Nephron progenitor cell (in vitro differentiated cells): ENCODE measurements around the gene DGKQ.

ENCODE experiments used
- DNase-seq: peaks from one replicate; pipeline ENCODE4 v3.0.0; 2021
- H3K27ac Mint-ChIP-seq: 2 replicates; pipeline ENCODE4 v1.8.0; 2021; ENCODE audit warnings: mild to moderate bottlenecking, moderate library complexity, mixed read lengths
- H3K27me3 Mint-ChIP-seq: 2 replicates; pipeline ENCODE4 v1.8.0; 2021; ENCODE audit warnings: mild to moderate bottlenecking, low read depth, mixed read lengths; ENCODE audit not compliant: poor library complexity
- H3K36me3 Mint-ChIP-seq: 2 replicates; pipeline ENCODE4 v1.8.0; 2021; ENCODE audit warnings: low read depth, mixed read lengths
- H3K4me1 Mint-ChIP-seq: 2 replicates; pipeline ENCODE4 v1.8.0; 2021; ENCODE audit warnings: mixed read lengths
- H3K4me3 Mint-ChIP-seq: 2 replicates; pipeline ENCODE4 v1.8.0; 2021; ENCODE audit warnings: mild to moderate bottlenecking, moderate library complexity, mixed read lengths
- H3K9me3 Mint-ChIP-seq: 2 replicates; pipeline ENCODE4 v1.8.0; 2021; ENCODE audit warnings: mild to moderate bottlenecking, moderate library complexity, mixed read lengths
- TF ChIP-seq, protein P1 (sequence below): fragments of 200-600 bp; sonication (generic); IDR thresholded peaks from 2 replicates; pipeline ENCODE4 v1.5.0; 2021; ENCODE audit warnings: antibody characterized with exemption

The DGKQ gene

DNA sequence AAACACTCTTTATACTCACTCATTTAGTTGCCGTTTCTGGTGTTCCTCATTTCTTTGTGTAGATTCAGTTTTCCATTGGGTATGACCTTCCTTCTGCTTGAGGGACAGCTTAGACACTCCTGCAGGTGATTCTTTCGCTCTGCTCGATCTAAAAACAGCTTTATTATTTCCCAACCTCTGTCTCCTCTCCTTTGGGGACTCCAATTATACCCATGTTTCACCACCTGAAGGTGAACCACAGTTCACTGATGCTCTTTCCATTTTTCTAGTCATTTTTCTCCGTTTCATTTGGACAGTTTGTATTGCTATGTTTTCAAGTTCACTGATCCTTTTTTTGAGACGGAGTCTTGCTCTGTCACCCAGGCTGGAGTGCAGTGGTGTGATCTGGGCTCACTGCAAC, 33.5 kb upstream of the DGKQ start:
- Mint-ChIP-seq H3K36me3 (peaks cover 11% of the 10 kb centered on the region), H3K9me3 (peaks cover 30% of the 10 kb centered on the region), H3K27me3 (peaks cover 75% of the 10 kb centered on the region), H3K27ac (no peak overlapping the region), H3K4me3 (no peak overlapping the region), H3K4me1 (peaks cover 16% of the 10 kb centered on the region)
- DNase-seq: no peak
- TF ChIP-seq, protein P1, sequence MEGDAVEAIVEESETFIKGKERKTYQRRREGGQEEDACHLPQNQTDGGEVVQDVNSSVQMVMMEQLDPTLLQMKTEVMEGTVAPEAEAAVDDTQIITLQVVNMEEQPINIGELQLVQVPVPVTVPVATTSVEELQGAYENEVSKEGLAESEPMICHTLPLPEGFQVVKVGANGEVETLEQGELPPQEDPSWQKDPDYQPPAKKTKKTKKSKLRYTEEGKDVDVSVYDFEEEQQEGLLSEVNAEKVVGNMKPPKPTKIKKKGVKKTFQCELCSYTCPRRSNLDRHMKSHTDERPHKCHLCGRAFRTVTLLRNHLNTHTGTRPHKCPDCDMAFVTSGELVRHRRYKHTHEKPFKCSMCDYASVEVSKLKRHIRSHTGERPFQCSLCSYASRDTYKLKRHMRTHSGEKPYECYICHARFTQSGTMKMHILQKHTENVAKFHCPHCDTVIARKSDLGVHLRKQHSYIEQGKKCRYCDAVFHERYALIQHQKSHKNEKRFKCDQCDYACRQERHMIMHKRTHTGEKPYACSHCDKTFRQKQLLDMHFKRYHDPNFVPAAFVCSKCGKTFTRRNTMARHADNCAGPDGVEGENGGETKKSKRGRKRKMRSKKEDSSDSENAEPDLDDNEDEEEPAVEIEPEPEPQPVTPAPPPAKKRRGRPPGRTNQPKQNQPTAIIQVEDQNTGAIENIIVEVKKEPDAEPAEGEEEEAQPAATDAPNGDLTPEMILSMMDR: no peak

DNA sequence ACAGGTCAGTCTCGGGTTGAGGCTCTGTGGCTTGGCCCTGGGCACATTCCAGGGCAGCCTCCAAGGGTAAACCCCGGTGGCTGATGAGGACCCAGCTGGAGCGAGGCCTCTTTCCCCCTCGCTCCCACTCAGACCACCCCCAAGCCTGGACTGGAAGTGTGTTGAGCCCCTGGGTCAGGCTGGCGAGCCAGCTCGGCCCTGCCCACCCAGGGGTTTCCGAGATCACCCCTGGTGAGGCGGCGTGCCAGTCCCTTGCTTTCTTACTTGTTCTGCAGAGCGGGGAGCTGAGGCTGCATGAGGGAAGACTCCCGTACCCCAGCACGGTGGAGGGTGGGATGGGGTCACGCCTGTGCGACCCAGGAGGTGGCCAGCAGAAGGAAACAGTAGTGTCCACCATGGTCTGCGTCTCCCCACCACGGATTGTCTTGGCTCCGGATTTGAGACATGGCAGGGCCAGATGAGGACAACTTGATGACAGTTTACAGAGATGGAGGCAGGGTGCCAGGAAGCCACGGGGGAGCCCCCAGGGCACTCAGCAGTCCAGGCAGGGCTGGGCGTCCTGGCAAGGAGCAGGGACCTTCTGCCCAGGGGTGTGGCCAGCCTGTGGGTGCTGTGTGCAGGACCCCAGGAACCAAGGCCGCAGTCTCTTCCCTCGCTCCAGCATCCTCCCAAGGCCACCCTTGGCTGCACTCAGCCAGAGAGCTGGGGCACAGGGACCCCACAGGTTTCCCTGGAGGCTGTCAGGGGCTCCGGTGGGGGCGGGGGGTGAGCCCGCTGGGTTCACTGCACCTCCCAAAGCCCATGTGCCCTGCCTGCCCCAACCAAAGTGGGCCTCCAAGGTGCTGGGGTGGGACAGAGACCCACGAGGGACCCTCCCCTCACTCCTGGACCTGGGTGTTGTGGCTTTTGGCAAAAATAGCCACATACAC, 31.5 kb upstream of the DGKQ start:
- no peak for DNase-seq
- H3K9me3 Mint-ChIP-seq: peaks cover 30% of the 10 kb centered on the region
- no peak overlapping the region for H3K27ac Mint-ChIP-seq
- H3K4me3 Mint-ChIP-seq: no peak overlapping the region
- peaks cover 10% of the 10 kb centered on the region for H3K4me1 Mint-ChIP-seq
- peaks cover 11% of the 10 kb centered on the region for H3K36me3 Mint-ChIP-seq
- TF ChIP-seq, protein P1: no peak
- peaks cover 88% of the 10 kb centered on the region for H3K27me3 Mint-ChIP-seq

DNA sequence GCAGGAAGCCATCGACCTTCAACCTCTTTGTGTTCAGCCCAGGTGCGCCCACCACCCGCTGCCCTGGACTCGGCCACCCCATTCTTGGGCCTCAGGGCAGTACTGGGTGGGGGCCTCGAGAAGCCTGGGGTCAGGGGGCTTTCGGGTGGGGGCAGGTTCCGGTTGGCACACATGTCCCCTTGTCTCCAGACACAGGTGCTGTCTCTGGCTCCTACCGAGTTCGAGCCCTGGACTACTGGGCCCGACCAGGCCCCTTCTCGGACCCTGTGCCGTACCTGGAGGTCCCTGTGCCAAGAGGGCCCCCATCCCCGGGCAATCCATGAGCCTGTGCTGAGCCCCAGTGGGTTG, 30.7 kb upstream of the DGKQ start:
- H3K27me3 Mint-ChIP-seq: peaks cover 92% of the 10 kb centered on the region
- H3K9me3 Mint-ChIP-seq: peaks cover 30% of the 10 kb centered on the region
- H3K4me3 Mint-ChIP-seq: no peak overlapping the region
- no peak overlapping the region for H3K27ac Mint-ChIP-seq
- TF ChIP-seq, protein P1: no peak
- peaks cover 9% of the 10 kb centered on the region for H3K4me1 Mint-ChIP-seq
- H3K36me3 Mint-ChIP-seq: peaks cover 11% of the 10 kb centered on the region
- no peak for DNase-seq

DNA sequence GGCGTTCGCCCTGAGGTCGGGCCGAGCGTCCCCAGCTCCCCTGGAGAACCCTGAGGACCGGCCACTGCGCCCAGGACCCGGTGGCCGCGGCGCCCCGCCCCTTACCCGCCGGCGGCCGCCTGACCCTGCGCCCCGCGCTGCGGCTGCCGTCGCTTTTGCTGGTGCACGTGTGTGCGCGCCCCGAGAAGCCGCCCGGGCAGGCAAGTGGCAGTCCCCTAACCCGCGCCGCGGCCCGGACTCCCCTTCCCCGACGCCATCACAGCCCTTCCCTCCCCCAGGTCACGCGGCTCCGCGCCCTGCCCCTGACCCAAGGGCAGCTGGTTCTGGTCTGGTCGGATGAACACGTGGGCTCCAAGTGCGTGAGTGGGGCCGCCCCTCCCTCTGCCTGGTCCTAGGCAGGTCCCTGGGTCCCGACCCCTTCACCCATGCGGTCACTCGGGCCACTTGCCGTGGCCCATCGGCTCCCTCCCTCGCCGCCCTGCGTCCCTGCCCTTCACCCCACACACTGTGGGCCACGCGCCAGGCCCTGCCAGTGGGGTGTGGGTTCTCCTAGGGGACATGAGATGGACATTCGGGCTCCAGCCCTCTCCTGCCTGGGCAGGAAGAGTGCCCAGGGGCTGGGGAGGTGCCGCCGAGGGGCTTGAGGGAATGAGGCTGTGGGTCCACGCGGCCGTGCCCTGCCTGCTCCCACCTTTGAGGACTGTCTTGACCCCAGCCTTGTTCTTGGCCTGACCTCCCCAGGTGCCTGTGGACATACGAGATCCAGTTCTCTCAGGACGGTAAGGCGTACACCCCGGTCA, 30.1 kb upstream of the DGKQ start:
- Mint-ChIP-seq H3K9me3 (peaks cover 27% of the 10 kb centered on the region), H3K36me3 (peaks cover 11% of the 10 kb centered on the region), H3K27ac (no peak overlapping the region), H3K4me1 (peaks cover 3% of the 10 kb centered on the region), H3K27me3 (peaks cover 92% of the 10 kb centered on the region), H3K4me3 (no peak overlapping the region)
- TF ChIP-seq, protein P1: no peak
- DNase-seq: no peak

DNA sequence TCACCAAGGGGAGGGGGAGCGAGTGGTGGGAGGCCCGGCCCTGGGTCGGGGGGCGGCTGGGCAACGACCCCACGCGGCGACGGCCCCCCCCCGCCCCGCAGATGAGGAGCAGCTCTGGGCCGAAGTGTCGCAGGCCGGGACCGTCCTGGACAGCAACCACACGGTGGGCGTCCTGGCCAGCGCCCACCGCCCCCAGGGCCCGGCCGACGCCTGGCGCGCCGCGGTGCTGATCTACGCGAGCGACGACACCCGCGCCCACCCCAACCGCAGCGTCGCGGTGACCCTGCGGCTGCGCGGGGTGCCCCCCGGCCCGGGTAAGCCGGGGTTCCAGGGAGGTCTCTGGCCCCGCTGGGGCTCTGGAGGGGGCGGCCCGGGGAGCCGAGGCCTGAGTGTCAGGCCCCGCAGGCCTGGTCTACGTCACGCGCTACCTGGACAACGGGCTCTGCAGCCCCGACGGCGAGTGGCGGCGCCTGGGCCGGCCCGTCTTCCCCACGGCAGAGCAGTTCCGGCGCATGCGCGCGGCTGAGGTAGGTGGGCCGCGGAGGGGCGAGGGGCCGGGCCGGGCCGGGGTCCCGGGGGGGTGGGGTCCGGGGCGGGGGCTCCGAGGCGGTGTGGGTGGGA, 29.4 kb upstream of the DGKQ start:
- peaks cover 11% of the 10 kb centered on the region for H3K36me3 Mint-ChIP-seq
- TF ChIP-seq, protein P1: no peak
- no peaks in the 10 kb centered on the region for H3K4me1 Mint-ChIP-seq
- no peak overlapping the region for H3K27ac Mint-ChIP-seq
- H3K27me3 Mint-ChIP-seq: peaks cover 92% of the 10 kb centered on the region
- H3K4me3 Mint-ChIP-seq: no peak overlapping the region
- peak; percentile 61 for DNase-seq
- peaks cover 20% of the 10 kb centered on the region for H3K9me3 Mint-ChIP-seq
